Tibial nerve (tissue), 3 donors: ENCODE data around the gene PEX1.

Experiments used
- CTCF ChIP-seq, 5 experiments: fragments of 200-600 bp in 3 of 5; fragments of 450-650 bp in 2 of 5; sonication (generic) in 3 of 5; IDR thresholded peaks; one replicate each; pipeline ENCODE4 v1.5.1; 2016 to 2019; ENCODE audit warnings: antibody characterized with exemption in 5 of 5, mild to moderate bottlenecking in 3 of 5, moderate library complexity in 2 of 5
- POLR2A ChIP-seq, 2 donors: fragments of 450-650 bp; IDR thresholded peaks; one replicate each; pipeline ENCODE4 v1.6.1; 2017; ENCODE audit warnings: antibody characterized with exemption in 2 of 2, mild to moderate bottlenecking in 2 of 2, moderate library complexity in 2 of 2

DNA sequence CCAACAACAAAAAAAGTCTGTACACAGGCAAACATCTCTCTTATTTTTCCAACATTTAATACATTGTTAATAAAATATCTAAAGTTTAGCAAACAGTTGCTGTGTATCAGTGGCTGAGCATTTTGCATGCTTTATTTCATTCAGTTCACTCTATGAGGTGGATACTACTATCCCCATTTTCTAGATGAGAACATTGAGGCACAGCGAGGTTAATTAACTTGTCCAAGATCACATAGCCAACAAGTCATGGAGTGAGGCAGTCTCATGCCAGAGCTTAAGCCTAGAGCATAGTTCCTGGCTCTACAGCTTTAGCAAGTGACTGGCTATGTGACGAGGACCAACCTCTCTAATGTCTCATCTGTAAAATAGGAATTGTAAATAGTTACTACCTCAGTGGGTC lies 76.7 kb downstream of the PEX1 start:
- TF ChIP-seq CTCF (IDR thresholded peaks at IDR 0.05) (no peak), POLR2A (IDR thresholded peaks at IDR 0.05) (no peak)
